HG02763 (cell line): ENCODE results near the gene PPP1R16B.
"Not testable (repeated sequence)": the region's sequence is repeated elsewhere in the genome, so short reads cannot be mapped to it uniquely, and the experiment has no call there.

Experiments
- ATAC-seq: cut with Tn5 transposase; IDR thresholded peaks from one replicate; pipeline ENCODE4 v1.9.1; 2021; ENCODE audit warnings: mild to moderate bottlenecking, moderate library complexity; ENCODE audit not compliant: unreplicated experiment

The PPP1R16B gene

DNA sequence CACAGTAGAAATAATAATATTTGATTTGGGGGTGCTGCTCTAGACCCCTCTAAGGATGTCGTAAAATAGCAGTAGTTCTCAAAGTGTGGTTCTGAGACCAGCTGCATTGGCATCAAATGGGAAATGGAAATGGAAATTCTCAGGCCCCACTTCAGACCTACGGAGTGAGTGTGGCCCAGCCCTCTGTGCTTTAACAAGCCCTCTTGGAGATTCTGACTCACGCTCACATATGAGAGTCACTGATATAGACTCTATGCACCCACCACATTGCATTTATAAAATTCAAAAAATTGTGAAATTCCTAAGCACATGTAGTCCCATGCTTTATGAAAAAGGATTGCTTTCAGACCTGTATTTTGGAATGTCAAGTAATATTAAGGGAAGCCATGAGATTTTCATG, 14.2 kb upstream of the PPP1R16B start:
- ATAC-seq = no peak

DNA sequence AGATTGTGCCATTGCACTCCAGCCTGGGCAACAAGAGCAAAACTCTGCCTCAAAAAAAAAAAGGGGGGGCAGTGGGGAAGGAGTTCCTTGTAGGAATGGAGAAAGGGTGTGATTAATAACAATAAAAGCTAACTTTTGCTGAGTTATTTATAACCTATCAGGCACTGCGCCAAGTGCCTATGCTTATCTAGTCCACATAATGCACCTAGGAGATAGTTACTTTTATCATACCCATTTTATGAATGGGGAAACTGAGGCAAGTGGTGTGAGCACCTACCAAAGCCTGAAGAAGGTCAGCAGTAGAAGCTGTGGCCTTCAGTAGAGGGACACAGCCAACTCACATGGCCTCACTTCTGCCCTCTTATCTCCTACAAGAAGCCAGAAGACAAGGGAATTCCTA, 13.6 kb upstream of the PPP1R16B start:
- ATAC-seq = no peak

DNA sequence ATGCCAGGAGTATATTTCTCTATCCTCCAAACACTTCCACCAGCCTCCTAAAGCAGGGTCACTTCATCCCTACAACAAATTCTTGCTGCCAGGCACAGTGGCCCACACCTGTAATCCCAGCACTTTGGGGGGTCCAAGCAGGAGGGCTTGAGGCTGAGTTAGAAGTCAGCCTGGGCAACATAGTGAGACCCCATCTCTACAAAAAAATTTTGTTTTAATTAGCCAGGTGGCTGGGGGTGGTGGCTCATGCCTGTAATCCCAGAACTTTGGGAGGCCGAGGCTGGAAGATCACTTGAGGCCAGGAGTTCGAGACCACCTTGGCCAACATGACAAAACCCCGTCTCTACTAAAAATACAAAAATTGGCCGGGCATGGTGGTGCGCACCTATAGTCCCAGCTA, 11.4 kb upstream of the PPP1R16B start:
- ATAC-seq = not testable (repeated sequence)

DNA sequence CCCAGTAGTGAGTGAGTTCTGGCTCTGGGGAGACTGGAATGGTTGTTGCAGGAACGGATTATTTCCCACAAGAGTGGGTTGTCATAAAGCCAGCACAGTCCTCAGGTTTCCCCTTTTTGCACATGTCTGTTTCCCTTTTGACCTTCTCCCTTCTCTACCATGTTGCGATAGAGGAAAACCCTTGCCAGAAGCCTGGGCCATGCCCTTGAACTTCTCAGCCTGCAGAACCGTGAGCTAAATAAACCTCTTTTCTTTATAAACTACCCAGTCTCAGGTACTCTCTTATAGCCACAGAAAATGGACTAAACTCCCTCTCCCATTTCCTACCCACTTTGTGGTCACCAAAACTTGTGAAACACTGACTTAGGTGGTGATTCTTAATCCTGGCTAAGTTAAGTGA, 7.2 kb upstream of the PPP1R16B start:
- ATAC-seq = no peak

DNA sequence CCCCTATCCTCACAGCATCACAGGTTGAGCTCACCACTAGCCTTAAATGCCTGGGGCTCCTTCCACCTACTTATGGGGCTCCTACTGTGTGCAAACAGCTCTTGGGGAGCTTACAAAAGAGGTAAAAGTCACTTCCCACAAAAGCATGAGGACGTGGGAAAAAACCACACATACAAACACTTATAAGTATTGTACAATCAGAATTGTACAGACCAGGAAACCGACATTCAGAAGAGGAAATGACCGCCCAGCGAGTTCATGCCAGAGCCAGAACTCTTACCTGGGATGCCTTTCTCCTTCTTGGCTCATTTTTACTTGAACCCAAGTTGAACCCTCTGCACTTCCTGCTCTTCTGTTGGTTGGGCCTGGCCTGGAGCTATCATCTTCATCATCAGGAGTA, 6.3 kb upstream of the PPP1R16B start:
- ATAC-seq = no peak

DNA sequence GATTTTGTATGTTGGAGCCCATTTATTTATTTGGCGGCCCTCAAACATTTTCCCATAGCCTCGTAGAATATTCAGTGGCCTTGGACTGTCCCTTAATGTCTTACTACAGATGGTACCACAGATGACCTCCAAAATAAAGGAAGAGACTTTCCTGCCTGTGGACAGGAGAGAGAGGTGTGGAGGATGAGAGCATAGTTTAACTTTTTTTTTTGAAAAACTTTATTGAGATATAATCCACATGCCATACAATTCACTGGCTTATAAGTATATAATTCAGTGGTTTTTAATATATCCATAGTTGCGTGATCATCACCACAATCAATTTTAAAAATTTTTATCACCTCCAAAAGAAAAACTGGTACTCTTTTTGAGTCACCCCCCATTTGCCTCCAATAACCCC, 4.6 kb upstream of the PPP1R16B start:
- ATAC-seq = no peak

DNA sequence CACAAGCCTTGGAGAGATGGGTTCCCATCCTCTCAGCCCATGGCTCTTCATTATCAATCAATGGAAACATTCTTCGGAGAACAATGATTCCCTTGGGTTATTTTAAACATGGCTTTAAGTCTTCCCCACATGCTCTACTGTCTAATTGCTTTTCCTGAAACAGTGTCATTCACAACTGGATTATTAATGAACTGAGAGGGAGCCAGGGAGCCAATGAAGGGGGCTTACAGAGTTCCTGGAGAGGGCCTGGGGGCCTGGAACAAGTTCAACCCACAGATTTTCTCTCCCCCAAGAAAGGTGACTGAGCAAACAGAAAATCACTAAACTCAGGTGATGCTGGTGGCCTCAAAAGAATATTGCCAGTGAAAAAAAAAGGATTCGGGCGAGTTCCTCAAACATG, 1.3 kb upstream of the PPP1R16B start:
- no peak for ATAC-seq

DNA sequence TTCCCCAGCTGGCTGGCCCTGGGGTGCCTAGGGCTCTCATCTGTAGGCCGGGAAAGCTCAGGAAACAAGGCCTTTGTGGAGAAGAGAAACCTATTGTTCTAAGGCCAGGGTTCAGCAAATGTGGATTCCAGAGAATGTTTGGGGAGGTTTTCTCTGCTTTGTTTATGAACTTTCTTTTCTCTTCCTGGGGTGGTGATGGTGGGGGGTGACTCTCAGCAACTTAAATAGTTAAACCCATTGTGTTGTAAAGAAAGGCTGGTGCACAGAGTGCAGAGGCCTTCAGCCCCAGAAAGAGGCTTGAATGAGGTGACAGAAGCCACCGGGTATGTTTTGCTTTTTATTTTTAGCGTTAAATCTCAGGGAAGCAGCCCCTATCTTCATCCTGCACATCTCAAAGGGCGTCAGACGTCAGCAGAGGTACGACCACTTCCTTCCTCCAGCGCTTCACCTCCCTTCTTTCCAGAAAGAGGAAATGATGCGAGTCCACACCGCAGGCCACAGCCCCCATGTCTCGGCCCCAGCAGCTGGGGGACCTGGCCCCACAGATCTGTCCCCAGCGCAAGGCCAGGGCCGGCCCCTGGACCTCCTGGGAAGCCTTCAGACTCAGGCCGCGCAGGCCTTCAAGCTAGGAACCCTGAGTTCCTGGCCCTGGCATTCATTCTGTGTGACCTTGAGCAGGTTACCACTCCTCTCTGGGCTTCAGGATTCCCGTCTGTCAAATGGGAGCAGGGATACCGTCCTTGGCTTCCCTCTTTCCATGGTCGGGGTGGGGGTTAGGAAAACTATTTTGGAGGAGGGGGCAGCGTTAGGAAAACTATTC, 605 bp upstream of the PPP1R16B start:
- no peak for ATAC-seq

DNA sequence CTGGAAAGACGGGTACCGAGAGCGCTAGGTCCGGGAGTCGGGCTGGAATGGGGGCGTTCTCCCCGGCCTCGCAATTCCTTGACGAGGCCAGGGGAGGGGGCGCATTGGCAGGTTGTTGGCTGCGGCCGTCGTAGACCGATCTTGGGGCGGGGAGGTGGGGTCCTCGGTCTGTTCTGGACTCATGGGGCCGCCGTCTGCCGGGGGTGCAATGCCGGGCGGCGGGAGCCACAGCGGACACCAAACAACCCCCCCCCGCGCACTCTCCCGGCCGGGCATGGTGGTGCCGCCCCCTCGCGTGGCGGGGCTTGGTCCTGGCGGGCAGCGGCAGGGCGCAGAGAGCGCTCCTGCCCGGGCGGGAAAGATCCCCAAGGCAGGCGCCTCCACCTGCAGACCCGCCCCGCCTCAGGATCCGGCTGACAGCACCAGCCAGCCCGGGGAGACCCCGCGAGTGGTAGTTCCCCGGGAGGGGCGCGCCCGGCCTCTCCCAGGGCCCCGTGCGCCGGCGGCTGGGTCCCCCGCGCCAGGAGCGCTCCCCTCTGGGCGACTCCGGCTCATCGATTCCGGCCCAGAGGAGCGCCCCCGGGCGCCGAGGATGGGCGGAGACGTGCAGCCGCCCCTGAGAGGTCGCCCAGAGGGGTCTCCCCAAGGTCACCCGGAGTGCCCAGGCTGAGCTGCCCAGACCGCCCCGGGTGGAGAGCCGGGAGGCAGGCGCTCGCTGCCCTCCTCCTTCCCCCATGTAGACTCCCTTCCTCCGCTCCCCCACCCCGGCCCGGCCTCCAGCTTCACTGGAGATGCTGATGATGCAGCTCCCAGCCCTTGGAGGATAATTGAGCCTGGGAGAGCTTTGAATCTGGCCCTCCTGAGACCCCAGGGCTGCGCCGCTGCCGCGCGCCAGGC, 709 bp downstream of the PPP1R16B start:
- no peak for ATAC-seq

DNA sequence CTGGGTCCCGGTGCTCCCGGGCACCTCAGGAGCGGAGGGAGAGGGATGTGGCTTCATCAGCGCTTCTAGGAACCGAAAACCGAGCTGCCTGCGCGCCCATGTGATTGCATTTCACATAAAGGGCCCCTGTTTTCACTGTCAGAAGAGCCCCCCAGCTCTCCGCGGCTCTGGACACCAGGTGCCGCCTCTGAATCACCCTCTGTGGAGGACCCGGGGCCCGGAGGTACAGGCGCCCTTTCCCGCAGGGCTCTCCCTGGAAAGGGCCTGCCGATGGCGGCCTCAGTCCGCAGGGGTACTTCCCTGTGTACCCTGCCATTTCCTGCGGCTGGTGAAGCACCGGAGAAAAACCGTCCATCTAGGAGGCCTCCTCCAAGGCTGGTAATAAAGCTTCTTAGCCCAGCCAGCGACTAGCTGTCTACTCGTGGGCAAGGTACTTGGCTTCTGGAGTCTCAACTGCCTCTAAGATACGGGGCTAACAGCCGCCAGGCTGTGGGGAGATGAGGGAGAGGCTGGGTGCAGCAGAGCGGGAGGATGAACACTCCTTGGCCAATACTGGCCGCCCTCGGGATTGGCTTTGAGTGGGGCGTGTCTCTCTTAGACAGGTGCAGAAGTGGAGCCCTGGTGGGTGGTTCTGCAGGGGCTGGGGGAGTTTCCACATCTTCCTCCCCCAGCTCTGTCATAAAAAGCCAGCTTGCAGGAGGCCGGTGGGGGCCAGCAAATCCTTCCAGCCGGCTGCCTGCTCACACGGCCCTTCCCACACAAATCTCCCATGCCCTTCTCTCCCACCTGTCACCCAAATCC, 1.6 kb downstream of the PPP1R16B start:
- ATAC-seq = no peak

DNA sequence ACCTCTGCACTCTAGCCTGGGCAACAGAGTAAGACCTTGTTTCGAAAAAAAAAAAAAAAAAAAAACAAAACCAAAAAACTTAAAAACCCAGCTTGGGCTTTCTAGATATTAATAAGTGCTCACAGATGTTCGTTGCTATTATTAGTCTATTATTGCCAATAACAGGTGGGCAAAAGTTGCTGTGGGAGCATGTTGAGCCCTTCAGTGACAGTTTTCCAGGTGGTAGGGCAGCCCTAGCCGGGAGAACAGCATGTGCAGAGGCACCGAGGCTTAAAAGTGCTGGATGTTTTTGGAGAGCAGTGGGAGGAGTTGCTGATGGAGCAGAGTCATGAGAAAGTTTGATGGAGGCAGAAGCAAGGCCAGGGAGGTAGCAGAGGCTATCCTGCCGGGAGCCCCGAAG, 4.4 kb downstream of the PPP1R16B start:
- no peak for ATAC-seq

DNA sequence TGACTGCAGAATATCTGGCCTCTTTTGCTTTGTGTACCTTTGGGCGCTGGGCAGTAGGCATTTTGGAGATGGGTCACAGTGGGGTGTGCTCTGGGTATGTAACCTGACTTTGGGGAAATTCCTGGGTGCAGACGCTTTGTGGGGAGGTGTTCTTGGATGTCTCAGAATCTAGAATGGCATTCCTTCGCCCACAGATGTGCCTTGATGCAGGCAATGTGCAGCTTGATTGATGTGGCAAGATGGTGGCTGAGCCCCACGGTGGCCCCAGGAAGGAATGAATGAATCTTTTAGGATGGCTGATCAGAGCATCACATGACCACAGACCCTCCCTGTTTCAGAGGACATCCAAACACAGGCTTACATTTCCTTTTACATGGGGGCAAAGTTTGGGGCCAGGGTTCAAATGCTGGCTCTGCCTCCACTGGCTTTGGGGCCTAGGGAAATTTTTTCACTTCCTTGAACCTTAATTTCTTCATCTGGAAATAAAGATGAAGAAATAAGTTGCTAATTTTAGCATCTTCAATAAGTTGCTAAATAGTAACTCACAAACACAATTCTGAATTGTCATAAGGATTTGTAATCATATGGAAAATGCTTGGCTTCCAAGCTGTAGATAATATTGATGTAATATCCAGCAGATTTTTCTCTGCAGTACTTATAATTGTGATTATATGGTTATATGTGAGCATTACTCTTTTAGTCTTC, 5.6 kb downstream of the PPP1R16B start:
- ATAC-seq = no peak

DNA sequence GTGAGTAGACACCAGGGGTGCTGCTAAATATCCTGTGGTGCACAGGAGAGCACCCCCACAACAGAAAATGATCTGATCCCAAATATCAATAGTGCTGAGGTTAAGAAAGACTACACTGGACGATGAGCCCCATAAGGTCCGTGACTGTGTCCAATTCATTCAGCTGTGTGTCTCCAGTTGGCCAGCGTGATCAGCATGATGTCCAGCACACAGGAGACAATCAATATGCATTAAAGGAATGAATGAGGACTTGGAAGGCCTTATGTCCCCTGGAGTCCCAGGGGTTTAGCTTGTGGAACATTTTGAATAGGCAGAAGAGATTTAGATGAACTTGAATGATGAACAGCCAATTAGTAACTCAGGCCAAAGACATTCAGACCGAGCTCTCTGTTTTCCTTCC, 6.3 kb downstream of the PPP1R16B start:
- no peak for ATAC-seq

DNA sequence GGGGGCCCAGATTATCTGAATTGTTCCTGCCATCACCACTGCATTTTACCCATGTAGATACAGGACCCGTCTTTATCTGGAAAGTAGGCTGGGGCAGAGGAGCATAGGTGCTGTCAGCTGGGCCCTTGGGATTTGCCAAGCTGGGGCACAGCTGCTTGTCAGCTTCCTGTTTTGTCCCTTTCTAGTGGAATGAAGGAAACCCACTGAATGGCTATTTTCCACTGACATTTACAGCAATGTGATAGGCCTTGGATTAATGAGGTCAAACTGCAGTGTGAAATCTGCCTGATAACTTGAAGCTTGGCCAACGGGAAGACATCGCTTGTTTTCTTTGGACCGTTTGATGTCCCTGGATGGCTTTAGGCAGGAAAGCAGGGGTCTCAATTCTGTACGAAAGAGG, 6.7 kb downstream of the PPP1R16B start:
- ATAC-seq = no peak

DNA sequence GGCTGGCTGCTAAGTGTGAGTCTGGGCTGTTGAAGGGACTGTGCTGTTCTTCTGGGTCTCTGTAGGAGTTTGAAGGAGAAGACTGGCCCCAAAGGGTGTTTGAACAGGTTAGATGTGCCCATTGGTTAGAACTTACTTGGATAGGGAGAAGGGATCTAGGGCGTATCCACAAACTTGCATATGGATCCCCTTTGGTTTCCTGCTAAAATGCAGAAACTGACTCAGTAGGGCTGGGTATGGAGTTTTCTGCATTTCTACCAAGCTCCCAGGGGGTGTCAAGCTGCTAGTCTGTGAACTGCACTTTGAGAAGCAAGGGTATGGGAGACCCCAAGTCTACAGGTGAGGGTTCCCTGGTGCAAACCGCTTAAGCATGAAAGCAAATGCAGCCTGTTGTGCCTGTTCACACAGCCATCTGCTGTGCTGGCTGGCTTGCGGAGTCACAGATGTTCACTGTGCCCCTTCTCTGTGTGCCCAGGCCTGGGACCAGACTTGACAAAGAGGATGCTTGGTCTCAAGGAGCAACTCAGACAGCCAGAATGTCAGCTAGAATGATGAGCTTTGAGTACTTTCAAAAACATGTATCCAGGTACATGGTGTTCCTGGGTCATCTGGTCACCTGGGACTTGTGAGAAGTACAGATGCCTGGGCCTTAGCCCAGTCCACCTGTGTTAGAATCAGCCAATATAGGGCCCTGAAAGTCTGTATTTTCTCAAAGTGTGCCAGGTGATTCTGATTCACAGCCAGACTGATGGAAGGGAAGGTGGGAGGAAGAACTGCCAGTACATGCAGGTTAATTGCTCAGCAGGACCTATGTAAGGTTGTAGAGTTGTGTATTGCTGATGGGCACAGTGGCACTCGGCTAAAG, 7.4 kb downstream of the PPP1R16B start:
- no peak for ATAC-seq

DNA sequence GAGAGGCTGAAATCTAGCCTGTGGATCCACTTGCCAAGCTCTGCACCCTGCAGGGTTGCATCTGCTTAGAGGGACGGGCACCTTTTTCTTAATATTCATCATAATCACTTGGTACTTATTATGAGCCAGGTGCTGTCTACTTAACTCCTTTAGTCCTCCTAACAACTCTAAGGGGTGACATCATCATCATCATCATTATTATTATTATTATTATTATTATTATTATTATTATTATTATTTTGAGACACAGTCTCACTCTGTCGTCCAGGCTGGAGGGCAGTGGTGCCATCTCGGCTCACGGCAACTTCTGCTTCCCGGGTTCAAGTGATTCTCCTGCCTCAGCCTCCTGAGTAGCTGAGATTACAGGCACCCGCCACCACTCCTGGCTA, 8.1 kb downstream of the PPP1R16B start:
- ATAC-seq = not testable (repeated sequence)

DNA sequence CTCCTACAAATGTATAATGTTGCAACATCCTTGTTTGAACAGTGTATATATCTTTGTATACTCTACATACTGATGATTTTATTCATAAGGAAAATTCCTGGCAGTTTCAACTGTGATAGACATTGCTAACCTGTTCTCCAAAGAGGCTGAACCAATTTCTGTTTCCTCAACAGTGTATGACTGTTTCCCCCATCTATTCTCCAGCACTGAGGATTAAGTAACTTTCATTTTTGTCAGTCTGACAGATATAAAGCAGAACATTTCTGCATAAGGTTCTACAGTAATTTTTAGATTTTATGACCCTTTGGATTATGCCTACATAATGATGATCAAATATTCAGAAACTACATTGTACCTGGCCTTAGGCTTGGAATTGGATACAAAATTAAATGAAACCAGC, 9.9 kb downstream of the PPP1R16B start:
- no peak for ATAC-seq

DNA sequence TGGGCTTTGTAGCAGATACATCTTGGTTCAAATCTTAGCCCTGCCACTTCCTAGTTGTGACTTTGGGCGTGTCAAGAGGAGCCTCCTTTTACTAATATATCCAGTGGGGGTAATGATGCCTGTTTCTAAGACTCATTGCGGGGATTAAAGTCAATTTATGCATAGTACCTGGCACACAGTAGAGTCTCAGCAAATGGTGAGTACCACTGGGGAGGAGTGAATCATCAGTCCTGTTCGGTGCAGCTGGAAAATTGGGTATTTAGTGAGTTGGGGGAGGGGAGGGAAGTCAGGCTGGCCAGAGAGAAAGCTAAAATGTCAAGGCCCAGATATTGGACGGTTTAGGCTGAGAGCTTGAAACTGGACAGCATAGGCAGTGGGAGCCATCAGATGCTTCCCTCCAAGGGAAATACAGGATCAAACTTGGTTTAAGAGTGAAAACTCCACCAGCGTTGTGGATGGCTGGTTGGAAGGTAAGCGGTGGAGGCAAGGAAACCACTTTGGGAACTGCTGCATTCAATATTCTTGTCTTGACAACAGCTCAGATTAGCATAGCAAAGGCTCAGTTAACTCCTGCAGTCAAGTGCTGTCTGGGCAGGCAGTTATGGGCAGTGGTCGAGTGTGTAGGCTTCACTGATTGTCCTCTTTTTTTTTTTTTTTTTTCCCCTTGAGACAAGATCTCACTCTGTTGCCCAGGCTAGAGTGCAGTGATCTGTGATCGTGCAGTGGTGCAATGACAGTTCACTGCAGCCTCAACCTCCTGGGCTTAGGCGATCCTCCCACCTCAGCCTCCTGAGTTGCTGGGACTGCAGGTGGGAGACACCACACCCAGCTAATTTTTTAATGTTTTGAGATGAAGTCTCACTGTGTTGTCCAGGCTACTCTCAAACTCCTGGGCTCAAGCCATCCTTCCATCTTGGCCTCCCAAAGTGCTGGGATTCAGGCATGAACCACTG, 12.9 kb downstream of the PPP1R16B start:
- ATAC-seq = no peak

DNA sequence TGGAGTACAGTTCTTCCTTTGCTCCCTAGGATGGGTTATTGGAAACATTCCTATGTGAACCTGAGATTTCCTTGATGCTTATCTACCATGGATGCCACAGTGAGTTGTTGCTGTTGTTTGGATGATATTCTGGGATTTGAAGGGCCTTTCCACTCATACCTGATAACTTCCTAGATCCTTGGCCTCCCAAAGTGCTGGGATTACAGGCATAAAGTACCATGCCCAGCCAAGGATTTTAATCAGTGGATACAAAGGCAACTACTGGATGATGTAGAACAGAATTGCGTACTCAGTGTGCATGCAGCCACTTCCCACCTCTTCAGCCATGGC, 20.0 kb downstream of the PPP1R16B start:
- no peak for ATAC-seq
